Measurements from ENCODE around the gene CCIN.
A peak's percentile ranks its signal among the peaks of the same experiment; 100 is the strongest.
"Not testable (repeated sequence)": the region's sequence is repeated elsewhere in the genome, so short reads cannot be mapped to it uniquely, and the experiment has no call there.

The CCIN gene

DNA sequence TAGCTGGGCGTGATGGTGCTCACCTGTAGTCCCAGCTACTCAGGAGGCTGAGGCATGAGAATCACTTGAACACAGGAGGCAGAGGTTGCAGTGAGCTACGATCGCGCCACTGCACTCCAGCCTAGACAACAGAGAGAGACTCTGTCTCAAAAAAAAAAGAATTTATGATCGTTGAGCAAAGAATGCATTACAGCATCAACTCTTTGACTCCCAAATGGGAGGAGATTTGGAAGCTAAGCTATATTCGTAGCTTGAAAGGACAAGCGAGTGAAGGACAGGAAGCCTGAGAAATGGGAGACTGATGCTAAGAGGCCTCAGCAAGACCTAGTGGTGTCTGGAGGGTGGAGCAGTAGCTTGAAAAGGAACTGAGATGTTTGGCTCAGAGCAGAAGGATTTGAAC lies 10.3 kb upstream of the CCIN start:
- no peak for DNase-seq (ENCODE audit: low read depth in 3 of 3)

DNA sequence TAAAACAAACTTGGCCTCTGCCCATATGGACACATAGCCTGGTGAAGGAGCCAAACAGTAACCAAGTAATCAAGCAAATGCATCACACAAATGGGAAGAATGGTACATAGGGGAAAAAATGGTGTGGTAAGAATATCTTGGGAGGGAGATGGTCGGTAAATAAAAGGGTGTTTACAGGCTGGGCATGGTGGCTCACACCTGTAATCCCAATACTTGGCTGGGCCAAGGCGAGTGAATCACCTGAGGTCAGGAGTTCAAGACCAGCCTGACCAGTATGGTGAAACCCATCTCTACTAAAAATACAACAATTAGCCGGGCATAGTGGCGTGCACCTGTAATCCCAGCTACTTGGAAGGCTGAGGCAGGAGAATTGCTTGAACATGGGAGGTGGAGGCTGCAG lies 9.7 kb upstream of the CCIN start:
- DNase-seq (ENCODE audit: low read depth in 3 of 3), result not testable (repeated sequence)

DNA sequence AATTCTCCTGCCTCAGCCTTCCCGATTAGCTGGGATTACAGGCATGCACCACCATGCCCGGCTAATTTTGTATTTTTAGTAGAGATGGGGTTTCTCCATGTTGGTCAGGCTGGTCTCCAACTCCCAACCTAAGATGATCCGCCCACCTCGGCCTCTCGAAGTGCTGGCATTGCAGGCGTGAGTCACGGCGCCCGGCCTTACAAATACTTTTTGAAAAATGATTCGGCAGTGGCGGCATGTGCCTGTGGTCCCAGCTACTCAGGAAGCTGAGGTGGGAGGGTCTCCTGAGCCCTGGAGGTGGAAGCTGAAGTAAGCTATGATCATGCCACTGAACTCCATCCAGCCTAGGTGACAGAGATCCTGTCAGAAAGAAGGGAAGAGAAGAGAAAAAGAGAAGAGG lies 9.1 kb upstream of the CCIN start:
- DNase-seq (ENCODE audit: low read depth in 3 of 3), result not testable (repeated sequence)

DNA sequence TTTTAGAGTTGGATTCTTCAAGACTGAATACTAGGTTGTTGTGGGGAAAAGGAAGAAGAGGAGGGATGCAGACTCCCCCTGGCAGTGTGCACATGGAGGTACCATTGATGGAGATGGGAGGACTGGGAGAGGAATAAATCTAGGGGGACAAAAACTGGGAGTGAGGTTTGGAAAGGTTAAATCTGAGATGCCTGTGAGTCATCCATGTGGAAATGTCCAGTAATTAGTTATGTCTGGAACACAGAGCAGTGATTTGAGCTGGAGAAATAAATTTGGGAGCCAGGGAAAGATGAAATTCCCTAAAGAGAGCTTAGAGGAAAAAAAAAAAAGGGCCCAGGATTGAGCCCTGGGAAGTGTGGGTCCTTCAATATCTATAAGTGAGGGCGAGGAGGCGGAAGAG lies 8.0 kb upstream of the CCIN start:
- no peak for DNase-seq (ENCODE audit: low read depth in 3 of 3)

DNA sequence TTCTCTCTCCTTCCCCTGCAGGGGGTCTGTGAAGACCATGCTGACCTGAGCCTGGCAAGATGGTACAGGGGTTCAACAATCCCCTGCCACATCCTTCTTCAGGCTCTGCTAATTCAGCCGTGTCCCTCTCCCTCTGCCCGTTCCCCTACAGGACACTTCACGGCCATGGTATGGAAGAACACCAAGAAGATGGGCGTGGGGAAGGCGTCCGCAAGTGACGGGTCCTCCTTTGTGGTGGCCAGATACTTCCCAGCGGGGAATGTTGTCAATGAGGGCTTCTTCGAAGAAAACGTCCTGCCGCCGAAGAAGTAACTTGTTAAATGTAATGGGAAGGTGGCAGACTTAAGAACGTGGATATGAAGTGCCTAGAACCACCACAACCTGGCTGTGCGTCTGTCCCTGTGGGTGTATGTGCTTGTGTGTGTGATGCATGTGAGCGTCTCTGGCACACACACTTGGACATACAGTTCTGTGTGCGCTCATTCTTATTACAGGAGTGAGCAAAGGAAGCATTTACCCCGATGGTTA lies 6.9 kb upstream of the CCIN start:
- DNase-seq (ENCODE audit: low read depth in 3 of 3), result no peak

DNA sequence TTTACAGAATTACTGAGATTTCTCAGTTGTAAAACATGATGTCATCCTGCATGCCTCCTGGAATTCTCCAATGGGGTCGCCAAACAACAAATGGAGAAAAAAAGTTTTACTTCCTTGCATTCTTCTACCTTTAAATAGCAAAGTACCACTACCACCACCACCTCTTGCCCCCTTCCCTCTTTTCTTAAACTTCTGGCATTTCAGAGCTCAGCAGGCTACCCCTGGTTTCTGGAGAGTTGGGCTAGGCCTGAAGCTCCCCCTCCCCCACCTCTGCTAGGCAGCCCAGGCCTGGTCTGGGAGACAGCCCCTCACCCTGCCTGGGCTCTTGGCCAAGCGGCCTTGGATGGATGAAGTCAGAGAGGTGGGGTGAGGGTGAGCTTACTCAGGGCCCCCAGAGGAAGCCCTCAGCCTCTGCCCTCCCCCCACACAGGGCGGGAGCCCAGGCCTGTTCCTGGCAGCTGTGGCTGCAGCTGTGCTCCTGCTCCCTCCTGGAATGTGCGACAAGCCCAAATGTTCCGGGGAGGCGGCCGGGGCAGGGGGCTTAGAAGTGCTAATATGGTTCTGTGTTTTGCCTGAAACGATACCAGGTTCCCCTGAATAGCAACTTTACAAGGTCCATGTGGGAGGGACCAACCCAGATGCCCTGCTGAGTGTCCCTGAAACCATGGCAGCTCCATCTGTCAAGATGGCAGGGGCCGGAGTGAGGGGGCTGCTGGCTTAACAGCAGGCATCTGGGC lies 6.0 kb upstream of the CCIN start:
- DNase-seq (ENCODE audit: low read depth in 3 of 3), result no peak

DNA sequence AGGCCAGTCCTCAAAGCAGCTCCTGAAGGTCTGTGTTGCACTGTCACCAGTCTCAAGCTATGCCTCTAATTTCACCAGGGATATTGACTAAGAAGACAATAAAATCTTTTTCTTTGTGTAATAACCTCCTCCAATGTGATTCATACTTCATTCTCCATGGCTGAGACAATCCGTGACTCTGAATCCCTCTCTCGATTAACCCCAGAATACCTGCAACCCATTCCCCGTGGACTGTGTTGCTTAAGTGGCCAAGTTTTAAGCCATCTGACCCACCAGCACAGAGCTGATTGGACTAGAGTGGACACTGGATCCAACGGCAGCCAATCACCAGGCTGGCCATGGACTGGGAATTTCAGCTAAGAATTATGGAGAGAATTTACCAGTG lies 5.4 kb upstream of the CCIN start:
- no peak for DNase-seq (ENCODE audit: low read depth in 3 of 3)

DNA sequence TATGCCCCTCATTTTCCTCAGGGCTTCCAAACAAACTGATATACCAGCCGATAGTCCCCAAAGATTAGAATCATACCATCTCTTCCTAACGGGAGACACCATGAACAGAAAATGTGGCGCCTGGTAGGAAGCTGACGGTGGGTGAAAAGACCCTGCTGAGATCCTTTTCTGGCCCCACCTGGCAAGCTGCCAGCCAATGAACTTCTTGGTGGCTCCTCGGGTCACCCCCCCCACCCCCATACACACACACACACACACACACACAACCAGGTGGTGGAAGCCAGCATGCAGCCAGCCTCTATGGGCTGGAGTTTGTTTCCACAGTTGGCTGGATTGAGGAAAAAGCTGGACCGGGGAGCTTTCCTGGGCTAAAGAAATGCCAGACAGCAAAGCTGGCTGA lies 4.8 kb upstream of the CCIN start:
- DNase-seq (ENCODE audit: low read depth in 3 of 3), result no peak

DNA sequence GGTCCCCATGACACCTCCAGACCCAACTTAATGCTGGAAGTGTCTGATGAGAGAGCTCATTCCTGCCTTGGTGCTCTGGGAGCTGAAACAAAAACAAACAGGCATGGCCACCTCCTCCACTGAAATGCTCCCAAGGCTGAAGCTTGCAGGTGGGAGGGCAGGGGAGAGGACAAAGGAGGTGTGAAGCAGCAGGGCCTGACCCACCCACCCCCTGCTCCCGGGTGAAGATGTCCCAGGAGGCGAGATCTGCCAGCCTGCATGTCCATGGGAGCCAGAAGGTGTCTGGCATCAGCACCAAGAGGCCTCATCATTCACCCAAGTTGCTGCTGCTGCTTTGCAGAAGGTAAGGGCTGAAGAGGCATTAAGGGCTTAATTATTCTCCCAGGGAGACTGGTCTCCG lies 4.2 kb upstream of the CCIN start:
- no peak for DNase-seq (ENCODE audit: low read depth in 3 of 3)

DNA sequence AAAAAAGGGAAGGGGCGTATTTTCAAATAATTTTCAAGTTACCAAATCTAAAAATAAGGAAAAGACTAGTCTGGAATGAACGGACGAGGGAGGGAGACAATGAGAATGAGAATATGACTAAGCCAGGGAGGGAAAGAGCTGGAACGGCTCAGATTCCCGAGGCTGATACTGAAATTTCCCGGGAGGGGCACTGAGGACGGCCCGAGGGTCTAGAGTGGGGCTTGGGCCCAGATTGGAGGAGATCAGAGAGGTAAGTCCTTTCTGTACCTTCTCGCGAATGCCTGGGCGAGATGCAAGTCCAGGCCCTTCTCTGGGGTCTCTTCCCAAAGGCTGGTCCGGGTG lies 3.4 kb upstream of the CCIN start:
- DNase-seq (ENCODE audit: low read depth in 3 of 3), result no peak

DNA sequence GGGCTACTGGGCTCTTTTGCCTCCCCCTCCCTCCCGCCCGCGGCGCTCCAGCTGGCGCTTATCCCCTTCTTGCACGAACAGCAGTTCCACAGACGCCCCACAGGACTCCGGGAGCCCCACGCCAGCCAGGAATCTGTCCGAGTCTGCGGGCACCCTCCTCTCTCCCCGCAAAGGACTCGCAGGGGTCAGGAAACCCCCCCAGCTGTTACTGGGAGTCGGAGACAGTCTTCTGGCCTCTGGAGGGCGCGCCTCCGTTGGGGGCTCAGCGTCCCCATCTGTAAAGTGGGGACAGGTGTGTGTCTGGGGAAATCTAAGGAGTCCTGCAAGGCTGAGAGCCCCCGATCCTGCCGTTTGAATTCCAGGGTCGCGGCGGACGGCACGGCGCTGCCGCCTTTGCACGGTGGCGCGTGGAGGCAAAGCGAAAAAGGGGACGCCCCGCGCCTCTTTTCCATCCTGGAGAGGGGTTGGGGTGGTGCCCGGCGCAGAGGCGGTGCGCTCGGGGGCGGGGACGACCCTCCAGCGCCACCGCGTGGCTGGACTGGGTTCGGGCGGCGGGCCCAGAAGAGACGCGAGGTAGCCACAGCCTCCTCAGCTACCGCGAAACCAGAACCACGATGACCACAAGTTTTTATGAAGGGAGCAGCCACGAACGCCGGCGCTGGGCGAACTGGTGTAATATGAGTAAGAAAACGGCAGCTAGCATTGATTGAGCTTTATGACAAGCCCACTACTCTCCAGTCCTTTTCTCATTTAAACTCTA lies 2.8 kb upstream of the CCIN start:
- DNase-seq (ENCODE audit: low read depth in 3 of 3), result peak; percentile 67 to 73 (median 73)

DNA sequence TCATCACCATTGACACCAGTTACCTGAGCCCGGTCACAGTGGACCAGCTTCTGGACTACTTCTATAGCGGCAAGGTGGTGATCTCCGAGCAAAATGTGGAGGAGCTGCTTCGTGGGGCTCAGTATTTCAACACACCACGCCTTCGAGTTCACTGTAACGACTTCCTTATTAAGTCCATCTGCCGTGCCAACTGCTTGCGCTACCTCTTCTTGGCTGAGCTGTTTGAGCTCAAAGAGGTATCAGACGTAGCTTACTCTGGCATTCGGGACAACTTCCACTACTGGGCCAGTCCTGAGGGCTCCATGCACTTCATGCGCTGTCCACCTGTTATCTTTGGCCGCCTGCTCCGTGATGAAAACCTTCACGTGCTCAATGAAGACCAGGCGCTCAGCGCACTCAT lies 520 bp downstream of the CCIN start:
- DNase-seq (ENCODE audit: low read depth in 3 of 3), result no peak

DNA sequence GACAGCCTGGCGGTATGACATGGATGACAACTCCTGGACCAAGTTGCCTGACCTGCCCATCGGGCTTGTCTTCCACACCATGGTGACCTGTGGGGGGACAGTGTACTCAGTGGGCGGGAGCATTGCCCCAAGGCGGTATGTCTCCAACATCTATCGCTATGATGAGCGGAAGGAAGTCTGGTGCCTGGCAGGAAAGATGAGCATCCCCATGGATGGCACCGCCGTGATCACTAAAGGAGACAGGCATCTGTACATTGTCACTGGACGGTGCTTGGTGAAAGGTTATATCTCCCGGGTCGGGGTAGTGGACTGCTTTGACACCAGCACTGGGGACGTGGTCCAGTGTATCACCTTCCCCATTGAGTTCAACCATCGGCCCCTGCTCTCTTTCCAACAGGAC lies 1.3 kb downstream of the CCIN start:
- no peak for DNase-seq (ENCODE audit: low read depth in 3 of 3)

DNA sequence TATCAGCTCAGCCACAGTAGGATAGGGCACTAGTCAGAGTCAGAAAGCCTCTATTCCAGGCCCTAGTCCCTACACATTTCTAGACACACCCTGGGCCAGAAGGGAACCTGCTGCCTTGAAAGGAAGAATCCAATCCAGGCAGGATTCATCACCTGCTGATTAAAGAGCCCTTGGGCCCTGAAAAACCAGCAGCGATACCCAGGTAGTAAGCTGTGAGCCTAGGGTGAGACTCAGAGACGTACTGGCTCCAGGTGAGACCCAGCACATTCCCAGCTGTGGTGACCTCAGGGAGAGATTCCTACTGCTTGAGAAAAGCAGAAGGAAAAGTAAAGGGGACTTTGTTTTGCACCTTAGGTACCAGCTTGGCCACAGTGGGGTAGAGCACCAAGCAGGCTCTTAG lies 4.7 kb downstream of the CCIN start:
- no peak for DNase-seq (ENCODE audit: low read depth in 3 of 3)

DNA sequence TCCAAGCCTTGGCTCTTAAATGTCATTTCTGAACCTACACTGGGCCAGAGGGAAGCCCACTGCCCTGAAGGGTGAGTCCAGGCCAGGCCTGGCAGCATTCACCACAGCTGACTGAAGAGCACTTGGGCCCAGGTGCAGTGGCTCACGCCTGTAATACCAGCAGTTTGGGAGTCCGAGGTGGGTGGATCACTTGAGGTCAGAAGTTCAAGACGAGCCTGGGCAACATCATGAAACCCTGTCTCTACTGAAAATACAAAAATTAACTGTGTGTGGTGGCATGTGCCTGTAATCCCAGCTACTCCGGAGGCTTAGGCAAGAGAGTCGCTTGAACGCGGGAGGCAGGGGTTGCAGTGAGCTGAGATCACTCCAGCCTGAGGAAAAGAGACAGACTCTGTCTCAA lies 5.1 kb downstream of the CCIN start:
- DNase-seq (ENCODE audit: low read depth in 3 of 3), result no peak

DNA sequence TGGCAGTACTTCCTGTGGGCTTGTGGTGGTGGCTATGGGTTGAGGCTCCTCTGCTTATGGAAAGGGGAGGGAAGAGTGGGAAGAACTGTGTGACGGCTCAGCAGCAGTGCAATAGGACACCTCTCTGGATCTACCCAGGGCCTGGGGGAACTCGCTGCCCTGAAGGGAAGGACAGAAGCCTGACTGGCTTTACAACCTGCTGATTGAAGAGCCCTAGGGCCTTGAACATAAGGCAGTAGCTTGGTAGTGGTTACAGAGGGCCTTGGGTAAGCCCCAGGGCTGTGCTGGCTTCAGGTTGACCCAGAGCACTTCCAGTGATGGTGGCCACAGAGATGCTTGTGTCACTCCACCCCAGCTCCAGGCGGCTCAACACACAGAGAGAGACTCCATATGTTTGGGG lies 5.5 kb downstream of the CCIN start:
- DNase-seq (ENCODE audit: low read depth in 3 of 3), result no peak

DNA sequence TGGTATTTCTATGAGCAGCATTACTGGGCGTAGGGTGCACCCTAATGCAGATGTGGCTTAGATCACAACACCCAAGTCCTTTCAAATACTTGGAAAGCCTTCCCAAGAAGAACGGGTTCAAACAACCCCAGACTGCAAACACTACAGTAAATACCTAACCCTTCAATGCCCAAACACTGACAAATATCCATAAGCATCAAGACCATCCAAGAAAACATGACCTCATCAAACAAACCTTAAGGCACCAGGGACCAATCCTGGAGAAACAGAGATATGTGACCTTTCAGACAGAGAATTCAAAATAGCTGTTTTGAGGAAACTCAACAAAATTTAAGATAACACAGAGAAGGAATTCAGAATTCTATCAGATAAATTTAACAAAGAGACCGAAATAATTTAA lies 6.0 kb downstream of the CCIN start:
- not testable (repeated sequence) for DNase-seq (ENCODE audit: low read depth in 3 of 3)

DNA sequence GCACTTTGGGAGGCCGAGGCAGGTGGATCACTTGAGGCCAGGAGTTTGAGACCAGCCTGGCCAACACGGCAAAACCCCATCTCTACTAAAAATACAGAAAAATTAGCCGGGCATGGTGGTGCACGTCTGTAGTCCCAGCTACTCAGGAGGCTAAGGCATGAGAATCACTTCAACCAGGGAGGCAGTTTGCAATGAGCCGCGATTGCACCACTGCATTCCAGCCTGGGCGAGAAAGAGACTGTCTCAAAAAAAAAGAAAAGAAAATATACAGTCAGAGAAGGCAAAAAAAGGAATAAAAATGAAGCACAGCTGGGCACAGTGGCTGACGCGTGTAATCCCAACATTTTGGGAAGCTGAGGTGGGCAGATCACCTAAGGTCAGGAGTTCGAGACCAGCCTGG lies 7.3 kb downstream of the CCIN start:
- not testable (repeated sequence) for DNase-seq (ENCODE audit: low read depth in 3 of 3)

DNA sequence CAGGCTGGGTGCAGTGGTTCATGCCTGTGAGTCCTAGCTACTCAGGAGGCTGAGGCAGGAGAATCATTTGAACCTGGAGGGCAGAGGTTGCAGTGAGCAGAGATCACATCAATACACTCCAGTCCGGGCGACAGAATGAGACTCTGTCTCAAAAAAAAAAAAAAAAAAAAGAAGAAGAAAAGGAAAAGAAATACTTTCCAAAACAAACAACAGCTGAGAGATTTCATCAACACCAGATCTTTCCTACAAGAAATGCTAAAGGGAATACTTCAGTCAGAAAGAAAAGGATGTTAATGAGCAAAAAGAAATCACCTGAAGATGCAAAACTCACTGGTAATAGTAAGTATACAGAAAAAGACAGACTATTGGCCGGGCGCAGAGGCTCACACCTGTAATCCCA lies 8.4 kb downstream of the CCIN start:
- no peak for DNase-seq (ENCODE audit: low read depth in 3 of 3)

DNA sequence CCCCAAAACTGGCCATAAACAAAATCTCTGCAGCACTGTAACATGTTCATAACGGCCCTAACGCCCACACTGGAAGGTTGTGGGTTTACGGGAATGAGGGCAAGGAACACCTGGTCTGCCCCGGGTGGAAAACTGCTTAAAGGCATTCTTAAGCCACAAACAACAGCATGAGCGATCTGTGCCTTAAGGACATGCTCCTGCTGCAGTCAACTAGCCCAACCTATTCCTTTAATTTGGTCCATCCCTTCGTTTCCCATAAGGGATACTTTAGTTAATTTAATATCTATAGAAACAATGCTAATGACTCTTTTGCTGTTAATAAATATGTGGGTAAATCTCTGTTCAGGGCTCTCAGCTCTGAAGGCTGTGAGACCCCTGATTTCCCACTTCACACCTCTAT lies 11.1 kb downstream of the CCIN start:
- not testable (repeated sequence) for DNase-seq (ENCODE audit: low read depth in 3 of 3)

DNA sequence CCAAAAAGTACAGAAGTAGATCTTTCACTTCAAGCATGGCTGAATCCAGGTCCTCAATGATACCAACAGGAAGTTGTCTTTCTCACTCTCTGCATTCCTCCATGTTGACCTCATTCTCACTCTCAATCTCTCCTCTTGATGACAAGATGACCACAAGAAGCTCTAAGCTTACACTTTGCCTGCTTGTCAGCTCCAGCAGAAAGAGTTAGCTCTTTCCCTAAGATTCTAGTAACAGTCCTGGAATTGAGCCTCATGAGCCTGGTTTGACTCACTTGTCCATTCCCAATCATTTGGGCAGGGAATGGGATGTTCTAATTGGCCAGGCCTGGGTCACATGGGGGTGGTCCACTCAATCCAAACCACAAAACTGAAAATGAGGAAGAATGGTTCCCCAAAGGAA lies 18.2 kb downstream of the CCIN start:
- DNase-seq (ENCODE audit: low read depth in 3 of 3), result no peak

DNA sequence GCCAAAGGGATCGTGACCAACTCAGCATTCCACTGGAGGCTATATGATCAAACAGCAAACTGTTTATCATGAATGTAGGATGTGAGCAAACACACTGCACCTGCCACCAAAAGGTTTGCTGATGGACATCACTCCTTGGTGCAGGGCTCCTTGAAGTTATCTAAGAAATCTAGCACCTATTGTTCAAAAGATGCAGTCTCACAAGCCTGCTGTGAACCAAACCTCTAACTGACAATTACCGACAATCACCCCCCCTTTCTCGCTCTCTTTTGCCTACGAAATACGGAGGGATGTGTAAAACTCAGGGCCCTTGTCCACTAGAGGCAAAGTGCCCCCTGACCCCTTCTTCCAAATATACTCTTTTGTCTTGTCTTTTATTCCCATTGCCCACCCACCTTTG lies 19.0 kb downstream of the CCIN start:
- no peak for DNase-seq (ENCODE audit: low read depth in 3 of 3)

DNA sequence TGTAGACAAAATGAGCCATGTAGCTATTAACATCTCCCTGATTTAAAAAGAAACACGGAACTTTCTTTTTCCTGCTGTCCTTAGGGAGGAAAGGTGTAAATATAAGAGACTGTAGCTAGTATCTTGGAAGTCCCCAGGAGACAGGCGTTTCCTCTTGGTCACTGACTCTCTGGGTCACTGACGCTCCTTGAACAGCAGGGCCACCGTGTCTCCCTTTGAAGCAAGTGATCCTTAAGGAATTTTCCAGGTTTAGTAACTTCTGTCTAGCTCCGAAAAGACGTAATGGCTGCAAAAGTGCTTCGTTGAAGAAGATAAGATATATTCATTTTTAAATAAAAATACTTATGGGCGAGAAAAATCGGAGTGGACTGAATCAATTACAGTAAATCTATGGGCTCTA lies 20.8 kb downstream of the CCIN start:
- DNase-seq (ENCODE audit: low read depth in 3 of 3), result no peak

All from stimulated activated CD4-positive, alpha-beta T cell treated with anti-CD3 and anti-CD28 coated beads, TNF-alpha, amount 100 ng/mL, for 48 hours (primary cell).